ENCODE data around the gene NINJ1.
"Not testable (repeated sequence)": the region's sequence is repeated elsewhere in the genome, so short reads cannot be mapped to it uniquely, and the experiment has no call there.

Gene NINJ1

DNA sequence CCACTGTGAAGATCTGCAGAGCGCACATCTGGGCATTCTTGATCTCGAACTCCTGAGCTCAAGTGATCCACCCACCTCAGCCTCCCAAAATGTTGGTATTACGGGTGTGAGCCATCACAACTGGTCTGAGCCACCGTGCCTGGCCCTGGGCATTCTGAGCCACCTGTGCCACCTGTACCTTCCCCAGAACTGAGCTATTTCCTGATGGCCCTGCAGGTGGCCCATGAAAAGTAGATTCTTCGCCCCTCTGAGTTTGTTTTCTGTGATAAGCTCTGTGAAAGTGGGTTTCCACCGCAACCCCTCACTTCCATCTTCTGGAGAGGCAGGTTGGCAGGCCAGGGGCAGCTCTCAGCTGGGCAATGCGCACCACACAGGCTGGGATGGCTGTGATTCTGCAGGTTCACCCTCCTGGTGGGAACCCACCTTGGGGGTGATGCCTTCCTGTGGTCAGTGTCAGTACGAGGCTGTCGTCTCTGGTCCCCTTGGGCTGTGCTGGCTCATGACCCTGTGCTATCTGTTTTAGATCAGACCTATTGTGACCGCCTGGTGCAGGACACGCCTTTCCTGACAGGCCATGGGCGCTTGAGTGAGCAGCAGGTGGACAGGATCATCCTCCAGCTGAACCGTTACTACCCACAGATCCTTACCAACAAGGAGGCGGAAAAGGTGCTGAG is 26.8 kb downstream of the NINJ1 start:
- DNase-seq (ENCODE audit: extremely low read depth, low read depth), result no peak
- TF ChIP-seq, protein P1, sequence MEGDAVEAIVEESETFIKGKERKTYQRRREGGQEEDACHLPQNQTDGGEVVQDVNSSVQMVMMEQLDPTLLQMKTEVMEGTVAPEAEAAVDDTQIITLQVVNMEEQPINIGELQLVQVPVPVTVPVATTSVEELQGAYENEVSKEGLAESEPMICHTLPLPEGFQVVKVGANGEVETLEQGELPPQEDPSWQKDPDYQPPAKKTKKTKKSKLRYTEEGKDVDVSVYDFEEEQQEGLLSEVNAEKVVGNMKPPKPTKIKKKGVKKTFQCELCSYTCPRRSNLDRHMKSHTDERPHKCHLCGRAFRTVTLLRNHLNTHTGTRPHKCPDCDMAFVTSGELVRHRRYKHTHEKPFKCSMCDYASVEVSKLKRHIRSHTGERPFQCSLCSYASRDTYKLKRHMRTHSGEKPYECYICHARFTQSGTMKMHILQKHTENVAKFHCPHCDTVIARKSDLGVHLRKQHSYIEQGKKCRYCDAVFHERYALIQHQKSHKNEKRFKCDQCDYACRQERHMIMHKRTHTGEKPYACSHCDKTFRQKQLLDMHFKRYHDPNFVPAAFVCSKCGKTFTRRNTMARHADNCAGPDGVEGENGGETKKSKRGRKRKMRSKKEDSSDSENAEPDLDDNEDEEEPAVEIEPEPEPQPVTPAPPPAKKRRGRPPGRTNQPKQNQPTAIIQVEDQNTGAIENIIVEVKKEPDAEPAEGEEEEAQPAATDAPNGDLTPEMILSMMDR (IDR thresholded peaks at IDR 0.05; ENCODE audit: low read depth, low read length), result no peak

DNA sequence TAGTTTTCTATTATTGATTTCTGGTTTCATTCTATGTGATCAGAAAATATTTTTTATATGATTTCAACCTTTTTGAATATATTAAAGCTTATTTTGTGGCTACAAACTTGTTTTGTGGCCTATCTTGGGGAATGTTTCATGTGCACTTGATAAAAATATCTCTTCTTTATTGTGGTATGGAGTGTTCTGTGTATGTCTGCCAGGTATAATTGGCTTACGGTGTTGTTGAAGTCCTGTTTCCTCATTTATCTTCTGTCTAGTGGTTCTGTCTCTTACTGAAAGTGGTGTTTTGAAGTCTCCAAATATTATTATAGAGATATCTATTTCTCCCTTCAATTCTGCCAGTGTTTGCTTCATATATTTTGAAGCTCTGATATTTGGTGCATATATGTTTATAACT is 28.4 kb downstream of the NINJ1 start:
- no peak for DNase-seq (ENCODE audit: extremely low read depth, low read depth)
- TF ChIP-seq, protein P1 (IDR thresholded peaks at IDR 0.05; ENCODE audit: low read depth, low read length), result no peak

DNA sequence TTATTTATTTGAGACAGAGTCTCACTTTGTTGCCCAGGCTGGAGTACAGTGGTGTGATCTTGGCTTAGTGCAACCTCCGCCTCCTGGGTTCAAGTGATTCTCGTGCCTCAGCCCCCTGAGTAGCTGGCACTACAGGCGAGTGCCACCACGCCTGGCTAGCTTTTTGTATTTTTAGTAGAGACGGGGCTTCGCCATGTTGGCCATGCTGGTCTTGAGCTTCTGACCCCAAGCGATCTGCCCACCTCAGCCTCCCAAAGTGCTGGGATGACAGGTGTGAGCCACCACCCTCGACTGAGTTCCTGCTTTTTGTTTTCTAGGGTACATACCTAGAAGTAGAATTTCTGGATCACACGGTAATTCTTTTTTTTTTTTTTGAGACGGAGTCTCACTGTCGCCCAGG is 33.0 kb downstream of the NINJ1 start:
- DNase-seq (ENCODE audit: extremely low read depth, low read depth), result not testable (repeated sequence)

DNA sequence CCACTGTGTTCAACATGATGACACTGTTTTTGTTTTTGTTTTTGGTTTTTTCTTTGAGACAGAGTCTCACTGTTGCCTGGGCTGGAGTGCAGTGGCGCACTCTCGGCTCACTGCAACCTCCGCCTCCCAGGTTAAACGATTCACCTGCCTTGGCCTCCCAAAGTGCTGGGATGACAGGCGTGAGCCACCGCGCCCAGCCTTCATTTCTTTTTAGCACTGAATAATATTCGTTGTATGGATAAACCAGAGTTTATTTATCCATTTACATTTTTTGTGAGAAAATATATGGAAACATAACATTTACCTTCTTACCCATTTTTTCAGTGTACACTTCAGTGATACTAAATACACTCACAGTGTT is 33.8 kb downstream of the NINJ1 start:
- TF ChIP-seq, protein P1 (IDR thresholded peaks at IDR 0.05; ENCODE audit: low read depth, low read length), result no peak
- no peak for DNase-seq (ENCODE audit: extremely low read depth, low read depth)

DNA sequence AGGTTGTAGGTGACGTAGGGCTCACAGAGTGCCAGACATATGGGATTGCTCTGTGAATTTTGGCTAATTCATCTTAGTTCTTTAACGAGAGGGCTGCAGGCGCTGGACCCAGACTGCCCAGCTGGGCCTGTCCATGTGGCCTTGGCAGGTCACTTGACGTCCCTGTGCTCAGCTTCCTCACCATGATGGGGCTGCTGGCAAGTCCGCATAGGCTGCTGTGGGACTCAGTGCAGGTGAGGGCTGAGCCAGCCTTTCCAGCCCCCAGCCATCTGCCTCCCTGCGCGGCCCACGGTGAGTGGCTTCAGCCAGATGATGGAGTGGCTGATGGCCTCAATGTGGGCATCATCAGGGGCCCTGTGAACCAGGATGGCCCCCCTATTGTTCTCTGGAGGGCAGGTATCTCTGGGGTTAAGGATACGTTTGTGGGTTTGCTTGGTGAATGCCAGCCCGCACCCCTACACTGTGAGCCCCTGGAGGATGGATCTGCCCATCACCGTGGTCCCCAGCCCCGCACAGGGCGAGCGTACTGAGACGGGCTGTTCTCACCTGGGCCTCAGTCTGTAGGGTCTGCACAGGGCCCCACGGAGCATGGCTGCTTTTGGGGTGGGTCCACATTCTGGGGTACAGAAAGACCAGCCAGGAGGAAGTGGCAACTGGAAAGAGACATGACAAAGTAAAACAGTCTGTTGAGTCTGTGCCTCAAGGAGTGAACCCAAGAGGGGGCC is 34.3 kb downstream of the NINJ1 start:
- TF ChIP-seq, protein P1 (IDR thresholded peaks at IDR 0.05; ENCODE audit: low read depth, low read length), result no peak
- no peak for DNase-seq (ENCODE audit: extremely low read depth, low read depth)

DNA sequence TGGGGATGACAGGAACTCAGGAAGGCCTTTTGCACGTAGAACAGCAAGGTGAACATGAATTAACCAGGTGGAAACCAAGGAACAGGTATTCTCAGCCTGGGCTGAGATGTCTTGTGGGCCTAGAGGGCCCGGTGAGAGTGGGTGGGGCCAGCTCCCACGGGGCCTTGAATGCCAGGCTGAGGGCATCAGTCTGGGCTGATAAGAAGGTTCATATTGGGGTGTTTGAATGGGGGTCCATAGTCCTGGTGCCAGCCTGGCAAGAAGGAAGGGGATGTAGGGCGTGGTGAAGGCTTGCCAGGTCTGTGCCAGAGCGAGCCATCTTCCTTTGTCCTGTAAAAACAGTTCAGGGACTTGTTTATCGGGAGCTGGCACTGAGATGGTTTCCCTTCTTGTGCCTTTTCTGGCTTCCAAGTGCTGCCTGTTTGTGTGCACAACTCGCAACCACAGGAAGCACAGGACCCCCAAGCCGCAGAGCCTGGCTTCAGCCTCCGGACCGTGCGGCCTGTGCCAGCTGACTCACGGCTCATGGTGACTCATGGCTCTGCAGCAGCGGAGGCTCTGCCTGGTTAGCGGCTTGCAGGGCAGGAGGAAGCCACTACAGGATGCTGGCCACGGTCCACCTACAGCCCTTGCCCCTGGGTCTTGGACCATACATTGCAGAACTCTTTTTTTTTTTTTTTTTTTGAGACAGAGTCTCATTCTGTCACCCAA is 35.7 kb downstream of the NINJ1 start:
- TF ChIP-seq, protein P1 (IDR thresholded peaks at IDR 0.05; ENCODE audit: low read depth, low read length), result no peak
- DNase-seq (ENCODE audit: extremely low read depth, low read depth), result peak; percentile 95

DNA sequence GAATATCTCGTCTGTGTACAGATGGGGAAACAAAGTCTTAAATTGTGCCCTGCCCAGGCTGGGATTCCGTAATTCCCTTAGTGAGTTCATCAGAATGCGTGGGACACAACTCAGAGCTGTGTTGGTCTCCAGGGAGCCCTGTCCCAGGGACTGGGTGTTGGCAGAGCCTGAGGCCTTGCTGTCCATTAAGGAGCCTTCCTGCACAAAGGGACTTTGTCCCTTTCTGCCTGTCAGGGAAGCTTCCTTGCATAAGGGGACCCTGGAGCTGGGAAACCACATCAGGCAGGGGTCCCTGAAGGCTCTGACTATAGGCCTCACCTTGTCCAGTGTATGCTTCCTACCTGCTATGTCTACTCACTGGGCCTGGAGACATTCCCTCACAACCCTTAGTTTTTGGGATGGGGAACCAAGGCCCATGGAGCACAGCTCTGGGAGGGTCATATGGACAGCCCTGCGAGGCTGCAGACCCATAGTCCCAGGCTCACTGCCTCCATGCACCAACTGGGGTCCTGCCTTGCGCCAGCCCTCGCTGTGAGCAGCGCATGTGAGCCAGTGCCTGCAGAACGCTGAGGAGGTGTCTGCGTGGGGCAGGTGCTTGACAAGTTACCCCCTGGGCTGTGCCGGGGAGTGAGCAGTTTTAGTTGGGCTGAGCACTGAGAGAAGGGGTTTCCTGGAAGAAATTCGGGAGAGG is 36.4 kb downstream of the NINJ1 start:
- no peak for DNase-seq (ENCODE audit: extremely low read depth, low read depth)
- TF ChIP-seq, protein P1 (IDR thresholded peaks at IDR 0.05; ENCODE audit: low read depth, low read length), result no peak
